GM18519 (cell line): ENCODE data around the gene OGFOD2.

Source experiments
- ATAC-seq: cut with Tn5 transposase; IDR thresholded peaks from one replicate; pipeline ENCODE4 v1.9.1; 2021; ENCODE audit warnings: mild to moderate bottlenecking, moderate library complexity; ENCODE audit not compliant: unreplicated experiment, low FRiP score

The OGFOD2 gene

GRCh38 chr12:122975790-122976647, 975 bp downstream of the OGFOD2 start:
- ATAC-seq = no peak

GRCh38 chr12:122976648-122976975, 1.6 kb downstream of the OGFOD2 start:
- no peak for ATAC-seq

GRCh38 chr12:122977153-122977552, 2.1 kb downstream of the OGFOD2 start:
- no peak for ATAC-seq

GRCh38 chr12:122977655-122978392, 2.8 kb downstream of the OGFOD2 start:
- no peak for ATAC-seq

GRCh38 chr12:122978507-122978955, 3.5 kb downstream of the OGFOD2 start:
- no peak for ATAC-seq

GRCh38 chr12:122979001-122979907, 4.2 kb downstream of the OGFOD2 start:
- ATAC-seq = no peak

GRCh38 chr12:122979908-122980182, 4.8 kb downstream of the OGFOD2 start:
- ATAC-seq = no peak

- peak; percentile 35 for ATAC-seq
Measured at GRCh38 chr12:122980183-122981035, 5.4 kb downstream of the OGFOD2 start, which contains the start of gene ARL6IP4. Gene ARL6IP4, plus strand, starts transcription at chr12:122980681. Its CDS starts 459 bp downstream, at chr12:122981140.

- ATAC-seq = no peak
Measured at GRCh38 chr12:122981036-122981471, 6.0 kb downstream of the OGFOD2 start.

GRCh38 chr12:122981587-122982476, 6.8 kb downstream of the OGFOD2 start:
- no peak for ATAC-seq

GRCh38 chr12:122982477-122982815, 7.4 kb downstream of the OGFOD2 start:
- no peak for ATAC-seq

- no peak for ATAC-seq
Measured at GRCh38 chr12:122982963-122983788, 8.1 kb downstream of the OGFOD2 start.

- no peak for ATAC-seq
Measured at GRCh38 chr12:122983789-122984515, 8.9 kb downstream of the OGFOD2 start.

- no peak for ATAC-seq
Measured at GRCh38 chr12:122984612-122985337, 9.7 kb downstream of the OGFOD2 start.

- no peak for ATAC-seq
Measured at GRCh38 chr12:122985338-122986257, 10.6 kb downstream of the OGFOD2 start.
